Measurements from ENCODE around the gene TAGLN.
A peak's percentile ranks its signal among the peaks of the same experiment; 100 is the strongest.

TAGLN gene

GRCh38 chr11:117199053-117199915 lies at the start of gene TAGLN:
Gene TAGLN (plus strand): TSS chr11:117199370. CDS start chr11:117203014, 3,644 bp downstream.
- no peak for DNase-seq

GRCh38 chr11:117152066-117152465 lies 47.1 kb upstream of the TAGLN start:
- DNase-seq, result no peak

- DNase-seq, result no peak
These were observed 44.7 kb upstream of the TAGLN start for GRCh38 chr11:117154468-117154867.

GRCh38 chr11:117157507-117157906 lies 41.7 kb upstream of the TAGLN start:
- no peak for DNase-seq

GRCh38 chr11:117159892-117160291 lies 39.3 kb upstream of the TAGLN start:
- no peak for DNase-seq

- DNase-seq, result peak; percentile 84
These were observed 38.3 kb upstream of the TAGLN start for GRCh38 chr11:117160826-117161225.

- no peak for DNase-seq
These were observed 32.7 kb upstream of the TAGLN start for GRCh38 chr11:117166491-117166890.

- no peak for DNase-seq
These were observed 29.4 kb upstream of the TAGLN start for GRCh38 chr11:117169736-117170135.

GRCh38 chr11:117170210-117170609 lies 29.0 kb upstream of the TAGLN start:
- no peak for DNase-seq

- no peak for DNase-seq
These were observed 28.2 kb upstream of the TAGLN start for GRCh38 chr11:117171007-117171403.

GRCh38 chr11:117171404-117172061 lies 27.6 kb upstream of the TAGLN start:
- peak; percentile 69 for DNase-seq

- DNase-seq, result peak; percentile 36
These were observed 26.3 kb upstream of the TAGLN start for GRCh38 chr11:117172724-117173421.

GRCh38 chr11:117175104-117175503 lies 24.1 kb upstream of the TAGLN start:
- no peak for DNase-seq

GRCh38 chr11:117175781-117176180 lies 23.4 kb upstream of the TAGLN start:
- DNase-seq, result no peak

- DNase-seq, result no peak
These were observed 23.0 kb upstream of the TAGLN start for GRCh38 chr11:117176186-117176585.

- no peak for DNase-seq
These were observed 21.5 kb upstream of the TAGLN start for GRCh38 chr11:117177534-117178209.

GRCh38 chr11:117178210-117179034 lies 20.7 kb upstream of the TAGLN start, which contains the start of gene SIDT2:
Gene SIDT2 (plus strand): TSS chr11:117178743. CDS start chr11:117179264, 521 bp downstream.
- DNase-seq, result peak; percentile 97

GRCh38 chr11:117179048-117179999 lies 19.8 kb upstream of the TAGLN start:
- peak; percentile 52 for DNase-seq

GRCh38 chr11:117180020-117180419 lies 19.1 kb upstream of the TAGLN start:
- DNase-seq, result peak; percentile 51
